GM12892 (cell line): ENCODE data around the gene ADD3.

Source experiments
- POLR2A ChIP-seq: IDR thresholded peaks from 2 replicates; pipeline ENCODE4 v1.6.1; 2011; ENCODE audit warnings: low read depth, low read length, control low read depth
- POLR2AphosphoS5 ChIP-seq: IDR thresholded peaks from 2 replicates; pipeline ENCODE4 v1.6.1; 2011; ENCODE audit warnings: low read depth, low read length, control low read depth
- TAF1 ChIP-seq: IDR thresholded peaks from 2 replicates; pipeline ENCODE4 v1.6.1; 2011; ENCODE audit warnings: low read depth, mild to moderate bottlenecking, control low read depth, low read length, borderline replicate concordance

DNA sequence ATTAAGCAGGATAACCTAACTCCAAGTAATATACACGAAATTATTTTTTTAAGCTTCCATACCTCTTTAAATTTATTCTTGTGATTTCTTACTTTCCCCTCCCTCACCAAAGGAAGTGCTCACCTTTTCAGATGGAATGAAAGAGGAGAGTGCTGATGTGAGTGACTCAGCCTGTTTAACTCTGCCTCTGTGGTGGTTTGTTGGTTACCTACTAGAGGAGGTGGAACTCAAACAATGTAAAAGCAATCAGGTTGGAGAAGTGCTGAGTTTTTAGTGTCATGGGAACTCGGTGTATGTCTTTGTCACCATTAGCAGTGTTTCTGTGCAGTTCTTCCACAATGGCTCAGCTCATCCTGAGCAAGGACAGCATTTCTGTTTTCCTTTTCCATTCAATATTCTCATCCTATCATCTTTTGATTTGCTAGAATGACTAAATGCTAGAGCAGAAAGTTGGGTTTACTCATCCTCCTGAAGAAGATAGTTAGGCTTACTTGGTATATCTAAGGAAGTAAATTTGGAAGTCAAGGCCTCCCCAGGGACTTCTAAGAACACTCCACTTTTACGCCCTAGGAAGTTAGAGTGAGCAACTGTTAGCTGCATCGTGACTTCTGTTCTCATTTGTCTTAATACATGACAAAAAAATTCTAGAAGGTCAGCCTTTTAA, 6.0 kb downstream of the ADD3 start:
- TF ChIP-seq TAF1 = no peak
- TF ChIP-seq POLR2A = no peak
- no peak for TF ChIP-seq POLR2AphosphoS5
